K562 (cell line): ENCODE results near the gene KISS1. TPM values are rescaled to one million over a fixed set of nuclear protein-coding genes. Genes with fewer than 3 reads are reported as not detected.

Experiments used
- ATAC-seq: fragments of 200-7000 bp; cut with Tn5 transposase; 3 replicates; pipeline ENCODE4 v1.9.1; 2020; ENCODE audit warnings: moderate library complexity
- BruUV-seq: library from RNA; stranded (reverse); fragments of 400-500 nt; replicated peaks from 2 replicates; lab custom pipeline; 2021; lab: Mats Ljungman, UMichigan
- CTCF ChIA-PET: fragments of 300-600 bp; formaldehyde crosslinking; extraction: SDS; loops from one replicate; lab custom pipeline; 2021; ENCODE audit warnings: low intra/inter-chr PET ratio; lab: Yijun Ruan, JAX
- POLR2A ChIA-PET: fragments of 300-600, 350-650 bp; sonication (Branson Sonifier 250); formaldehyde crosslinking; extraction: SDS; loops from one replicate; lab custom pipeline; 2021; ENCODE audit warnings: antibody characterized with exemption, inconsistent platforms; lab: Yijun Ruan, JAX
- DNase-seq, 4 experiments: peaks; one replicate each; pipeline versions ENCODE4 v3.0.0 to v3.0.0-alpha.2; 2011 to 2018; ENCODE audit warnings: low spot score in 3 of 4, mixed read lengths in 3 of 4; ENCODE audit errors: extremely low read depth in 1 of 4
- FAIRE-seq: peaks from 2 replicates; lab custom pipeline; 2011; peaks lifted over from hg19 to GRCh38; lab: Jason Lieb, UNC
- H2AFZ ChIP-seq: 2 replicates; pipeline ENCODE4 v1.6.0; 2011; ENCODE audit warnings: low read depth, low read length, control low read depth, inconsistent platforms
- H3K27ac ChIP-seq: fragments of 200-600 bp; 3 replicates; pipeline ENCODE4 v1.8.0; 2011; ENCODE audit warnings: low read depth, mild to moderate bottlenecking, control low read depth, inconsistent platforms, low read length, moderate library complexity, mixed read lengths; ENCODE audit errors: extremely low read depth
- H3K27me3 ChIP-seq, 2 experiments: fragments of 300-600 bp in 1 of 2; 2 replicates in 1 of 2; 3 replicates in 1 of 2; pipeline versions ENCODE4 v1.6.0 to v1.8.0; 2011; ENCODE audit warnings: inconsistent platforms in 2 of 2, low read length in 2 of 2, mild to moderate bottlenecking in 1 of 2, mixed read lengths in 1 of 2, moderate library complexity in 1 of 2; ENCODE audit not compliant: control insufficient read depth in 2 of 2, insufficient read depth in 2 of 2
- H3K36me3 ChIP-seq: fragments of 300-600 bp; 3 replicates; pipeline ENCODE4 v1.8.0; 2011; ENCODE audit warnings: mild to moderate bottlenecking, low read length, inconsistent platforms; ENCODE audit not compliant: control insufficient read depth, insufficient read depth
- H3K4me1 ChIP-seq, 2 experiments: fragments of 200-600 bp in 1 of 2; replicated peaks in 1 of 2; 2 replicates in 1 of 2; 3 replicates in 1 of 2; pipeline versions ENCODE4 v1.5.1 to v1.8.0; 2011; ENCODE audit warnings: inconsistent platforms in 2 of 2, low read length in 2 of 2, mild to moderate bottlenecking in 1 of 2, mixed read lengths in 1 of 2, moderate library complexity in 1 of 2; ENCODE audit not compliant: control insufficient read depth in 2 of 2, insufficient read depth in 2 of 2
- H3K4me2 ChIP-seq: 2 replicates; pipeline ENCODE4 v1.6.1; 2011; ENCODE audit warnings: low read length, control low read depth, inconsistent platforms, mixed read lengths; ENCODE audit not compliant: insufficient read depth
- H3K4me3 ChIP-seq: fragments of 200-600 bp; sonication (generic), shearing (Covaris generic); 2 replicates; pipeline ENCODE4 v1.5.1; 2016; ENCODE audit warnings: control low read depth, inconsistent platforms
- H3K79me2 ChIP-seq: fragments of 200-600 bp; 3 replicates; pipeline ENCODE4 v1.8.0; 2011; ENCODE audit warnings: low read length, inconsistent platforms; ENCODE audit not compliant: control insufficient read depth, insufficient read depth
- H3K9ac ChIP-seq, 2 experiments: 2 replicates each; pipeline versions ENCODE4 v1.6.0 to v1.6.1; 2011; ENCODE audit warnings: low read depth in 2 of 2, low read length in 2 of 2, control low read depth in 1 of 2, inconsistent platforms in 1 of 2, mild to moderate bottlenecking in 1 of 2, mixed read lengths in 1 of 2; ENCODE audit not compliant: insufficient read depth in 1 of 2
- H3K9me1 ChIP-seq: one replicate; pipeline ENCODE4 v1.6.0; 2011; ENCODE audit warnings: inconsistent platforms, mild to moderate bottlenecking, low read length, moderate library complexity; ENCODE audit not compliant: control insufficient read depth, insufficient read depth
- H3K9me3 ChIP-seq: replicated peaks from 2 replicates; pipeline ENCODE4 v1.5.1; 2011; ENCODE audit warnings: low read depth, low read length, inconsistent platforms; ENCODE audit not compliant: control insufficient read depth, insufficient read depth
- H4K20me1 ChIP-seq: replicated peaks from 2 replicates; pipeline ENCODE4 v1.6.1; 2011; ENCODE audit warnings: low read length, inconsistent platforms, mixed read lengths; ENCODE audit not compliant: control insufficient read depth, insufficient read depth
- BDP1 ChIP-seq: IDR thresholded peaks from 3 replicates; pipeline ENCODE4 v1.6.1; 2011; ENCODE audit not compliant: insufficient read length, insufficient read depth
- CBX5 ChIP-seq: IDR thresholded peaks from 2 replicates; pipeline ENCODE4 v1.6.1; 2014; ENCODE audit warnings: low read depth, borderline replicate concordance
- CTBP1 ChIP-seq: fragments of 450-650 bp; IDR thresholded peaks from 2 replicates; pipeline ENCODE4 v1.6.1; 2016; ENCODE audit warnings: borderline replicate concordance
- E2F3 ChIP-seq: fragments of 250-450 bp; sonication (Bioruptor Pico); IDR thresholded peaks from 2 replicates; pipeline ENCODE4 v1.4.0; 2020; ENCODE audit warnings: mild to moderate bottlenecking
- HNRNPH1 ChIP-seq: fragments of 200-400 bp; formaldehyde crosslinking; optimal IDR thresholded peaks from 2 replicates; pipeline ENCODE3; 2017; ENCODE audit warnings: low read depth, mild to moderate bottlenecking, low read length, moderate library complexity
- HSF4 ChIP-seq: fragments of 250-450 bp; sonication (Bioruptor Pico); IDR thresholded peaks from 2 replicates; pipeline ENCODE4 v2.1.2; 2022; ENCODE audit warnings: mild to moderate bottlenecking, moderate library complexity, borderline replicate concordance
- MEIS2 ChIP-seq: fragments of 450-650 bp; IDR thresholded peaks from 2 replicates; pipeline ENCODE4 v1.6.1; 2014; ENCODE audit warnings: mild to moderate bottlenecking; ENCODE audit not compliant: partially characterized antibody
- RREB1 ChIP-seq: fragments of 250-450 bp; sonication (Bioruptor Pico); IDR thresholded peaks from 2 replicates; pipeline ENCODE4 v1.4.0; 2020
- U2AF2 ChIP-seq: fragments of 200-400 bp; formaldehyde crosslinking; optimal IDR thresholded peaks from 2 replicates; pipeline ENCODE3; 2017; ENCODE audit warnings: low read depth, mild to moderate bottlenecking, low read length
- USF2 ChIP-seq: sonication (generic); formaldehyde crosslinking; IDR thresholded peaks from 2 replicates; pipeline ENCODE4 v1.5.0; 2020; ENCODE audit warnings: missing genetic modification reagents
- ZBED1 ChIP-seq: IDR thresholded peaks from 2 replicates; pipeline ENCODE4 v1.6.1; 2014
- ZBTB2 ChIP-seq: fragments of 450-650 bp; IDR thresholded peaks from 2 replicates; pipeline ENCODE4 v1.6.1; 2016; ENCODE audit warnings: antibody characterized with exemption
- ZNF780A ChIP-seq: fragments of 250-450 bp; sonication (Bioruptor Pico); IDR thresholded peaks from 2 replicates; pipeline ENCODE4 v1.5.0; 2021; ENCODE audit warnings: mild to moderate bottlenecking
- WGBS: fragments of 100-300 bp; shearing (Covaris generic); methylation state at CpG from one replicate; pipeline ENCODE4 v1.1.6; 2016; ENCODE audit warnings: low coverage, mixed read lengths; ENCODE audit not compliant: insufficient coverage; ENCODE audit errors: missing lambda C conversion rate; 5-methylcytosine and 5-hydroxymethylcytosine counted together
- in situ Hi-C: fragments of 300-500 bp; cut with MboI; formaldehyde crosslinking; loops from 4 replicates; pipeline ENCODE4 v1.15.0; 2018; ENCODE audit warnings: inconsistent platforms, mixed read lengths
- intact Hi-C: fragments of 100-400 bp; cut with micrococcal nuclease; formaldehyde crosslinking; loops from 2 replicates; pipeline ENCODE4 v1.14.2; 2022
- polyA plus RNA-seq, 8 experiments: library from polyadenylated mRNA; depleted of rRNA in 4 of 8; stranded (reverse) in 5 of 8; unstranded in 3 of 8; fragments of >200 nt; fragmentation: Nextera tagmentation in 2 of 8; fragmentation: Illumina TruSeq in 1 of 8; extraction: Ambion mirVana in 2 of 8; extraction: Trizol in 1 of 8; gene quantifications; 2 replicates each; pipeline versions ENCODE4 v1.2.1 to v1.2.3, GENCODE V29; 2011 to 2014; ENCODE audit warnings: inconsistent platforms in 1 of 8, missing spikeins in 1 of 8
- total RNA-seq, 7 experiments: library from RNA; depleted of rRNA in 6 of 7; stranded (reverse); fragments of >200 nt in 6 of 7; fragmentation: Illumina TruSeq in 2 of 7; extraction: Trizol in 2 of 7; gene quantifications; 2 replicates each; pipeline versions ENCODE4 v1.2.1 to v1.2.3, GENCODE V29; 2011 to 2021; ENCODE audit warnings: low replicate concordance in 1 of 7

Gene KISS1
- total and polyA plus RNA-seq, 9 of the 15 experiments (the other 6 are each of a cell fraction or from before 2014, with no cell fraction given) = 0.31 TPM; not detected in 8

GRCh38 chr1:204202481-204202880, 6.2 kb upstream of the KISS1 start (continued):
- TF ChIP-seq RREB1 (CRISPR knock-in tag) = no peak

- FAIRE-seq (no peak), DNase-seq (no peak), ATAC-seq (no peak)
- ChIA-PET CTCF (interaction anchor here (0.6 kb wide), 1 partner anchor 37 kb away, joined by 4 read pairs; no protein-coding TSS in a partner anchor), POLR2A (no interaction called here)
- Histone ChIP-seq H3K36me3 (no peaks in the 10 kb centered on the region), H3K9me1 (no peaks in the 10 kb centered on the region), H2AFZ (no peak overlapping the region), H3K9me3 (no peaks in the 10 kb centered on the region), H3K4me3 (no peak overlapping the region), H3K79me2 (no peaks in the 10 kb centered on the region), H3K9ac (no peak overlapping the region), H3K27me3 (peaks cover 21 to 72% of the 10 kb centered on the region in 2 experiments), H3K27ac (no peak overlapping the region), H3K4me1 (no peaks in the 10 kb centered on the region), H3K4me2 (no peak overlapping the region), H4K20me1 (no peaks in the 10 kb centered on the region)
- TF ChIP-seq CTBP1 (no peak), HNRNPH1 (no peak), ZBED1 (no peak), BDP1 (no peak), ZNF780A (CRISPR knock-in tag) (no peak), E2F3 (CRISPR knock-in tag) (no peak), HSF4 (no peak), ZBTB2 (no peak), CBX5 (no peak), USF2 (no peak), MEIS2 (no peak), U2AF2 (no peak)
- in situ Hi-C loops = no loop called here
- intact Hi-C loops = no loop called here
- WGBS = 0% methylated on average over 12 of the region's 12 CpGs
- BruUV-seq = no TSS peak
Observed at GRCh38 chr1:204201348-204202040, 5.2 kb upstream of the KISS1 start.
